HG03135 (cell line): ENCODE measurements around the gene FKBP2.

Experiments
- ATAC-seq: cut with Tn5 transposase; IDR thresholded peaks from one replicate; pipeline ENCODE4 v1.9.1; 2021; ENCODE audit warnings: mild to moderate bottlenecking, moderate library complexity; ENCODE audit not compliant: unreplicated experiment

FKBP2 gene

GRCh38 chr11:64218628-64219353 lies 22.1 kb upstream of the FKBP2 start:
- no peak for ATAC-seq

GRCh38 chr11:64219354-64219684 lies 21.6 kb upstream of the FKBP2 start:
- no peak for ATAC-seq

GRCh38 chr11:64219755-64220154 lies 21.1 kb upstream of the FKBP2 start:
- no peak for ATAC-seq

- no peak for ATAC-seq
These were observed 20.6 kb upstream of the FKBP2 start for GRCh38 chr11:64220271-64220670.

- ATAC-seq: no peak
These were observed 20.1 kb upstream of the FKBP2 start for GRCh38 chr11:64220798-64221197.

GRCh38 chr11:64222651-64223000 lies 18.3 kb upstream of the FKBP2 start:
- ATAC-seq: no peak

GRCh38 chr11:64223001-64223651 lies 17.8 kb upstream of the FKBP2 start:
- no peak for ATAC-seq

GRCh38 chr11:64224151-64224890 lies 16.6 kb upstream of the FKBP2 start:
- no peak for ATAC-seq

- ATAC-seq: no peak
These were observed 15.8 kb upstream of the FKBP2 start for GRCh38 chr11:64224891-64225607.

- peak; percentile 44 for ATAC-seq
These were observed 15.0 kb upstream of the FKBP2 start, which contains the start of the genes NUDT22 and TRPT1 for GRCh38 chr11:64225608-64226506. NUDT22 (plus strand) TSS chr11:64226274; CDS start chr11:64226653, 379 bp downstream. TRPT1 (minus strand) TSS chr11:64226186; CDS start chr11:64225860, 326 bp downstream.

- ATAC-seq: no peak
These were observed 14.3 kb upstream of the FKBP2 start for GRCh38 chr11:64226507-64227051.

GRCh38 chr11:64227405-64227956 lies 13.4 kb upstream of the FKBP2 start:
- no peak for ATAC-seq

- no peak for ATAC-seq
These were observed 11.7 kb upstream of the FKBP2 start for GRCh38 chr11:64229090-64229743.

GRCh38 chr11:64229744-64230170 lies 11.1 kb upstream of the FKBP2 start:
- no peak for ATAC-seq

GRCh38 chr11:64230171-64230984 lies 10.5 kb upstream of the FKBP2 start, which contains the start of gene DNAJC4:
DNAJC4 (plus strand) TSS chr11:64230548; CDS start chr11:64230855, 307 bp downstream.
- ATAC-seq: peak; percentile 42

GRCh38 chr11:64230985-64231365 lies 9.9 kb upstream of the FKBP2 start:
- no peak for ATAC-seq

- ATAC-seq: no peak
These were observed 9.3 kb upstream of the FKBP2 start for GRCh38 chr11:64231546-64231945.
